NCI-H82 (cell line): ENCODE data around the gene GMCL2.

Experiments used
- DNase-seq: peaks from one replicate; lab custom pipeline; 2025; lab: John Stamatoyannopoulos, UW

Gene GMCL2

DNA sequence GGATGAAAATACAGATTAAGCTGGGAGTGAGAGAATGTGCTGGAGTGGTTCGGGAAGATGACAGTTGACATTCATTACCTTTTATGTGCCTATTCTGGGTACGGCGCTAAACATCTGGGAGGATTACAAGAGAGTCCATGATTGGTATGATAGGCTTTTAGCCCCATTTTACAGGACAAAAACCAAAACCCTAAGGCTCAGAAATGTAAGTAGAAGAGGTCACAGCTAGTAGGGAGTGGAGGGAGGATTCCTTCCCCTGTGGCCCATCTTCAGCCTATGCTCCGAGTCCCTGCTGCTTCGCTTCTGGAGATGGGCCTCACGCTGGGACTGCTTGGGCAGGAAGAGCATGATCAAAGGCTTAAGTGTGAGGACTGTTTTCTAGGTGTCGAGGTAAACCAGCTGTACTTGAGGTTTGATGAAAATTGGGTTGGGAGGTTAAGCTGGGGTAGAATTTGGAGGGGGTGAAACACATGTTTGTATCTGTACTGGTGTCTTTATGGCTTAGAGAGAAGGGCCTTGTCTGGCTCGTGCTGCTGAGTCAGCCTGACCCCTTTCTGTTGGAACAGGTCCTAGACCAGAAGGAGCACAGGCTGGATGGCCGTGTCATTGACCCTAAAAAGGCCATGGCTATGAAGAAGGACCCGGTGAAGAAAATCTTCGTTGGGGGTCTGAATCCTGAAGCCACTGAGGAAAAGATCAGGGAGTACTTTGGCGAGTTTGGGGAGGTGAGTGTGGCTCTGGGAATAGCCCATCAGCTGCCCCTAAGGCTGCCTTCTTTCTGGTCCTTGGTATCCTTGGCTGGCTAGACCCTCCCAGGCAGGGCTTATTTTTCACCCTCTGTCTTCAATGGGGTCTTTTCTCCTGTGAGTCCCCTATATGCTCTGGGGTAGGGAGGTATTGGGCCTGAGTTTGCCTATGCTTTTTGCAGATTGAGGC, 19.3 kb upstream of the GMCL2 start:
- no peak for DNase-seq

DNA sequence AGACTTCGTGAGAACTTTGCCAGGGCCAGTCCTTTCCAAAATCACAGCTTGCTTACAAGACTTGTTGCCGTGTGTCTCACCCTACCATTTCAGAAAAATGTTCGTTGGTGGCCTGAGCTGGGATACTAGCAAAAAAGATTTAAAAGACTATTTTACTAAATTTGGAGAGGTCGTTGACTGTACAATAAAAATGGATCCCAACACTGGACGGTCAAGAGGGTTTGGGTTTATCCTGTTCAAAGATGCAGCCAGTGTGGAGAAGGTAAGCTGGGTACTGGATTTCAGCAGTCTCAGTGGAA, 18.5 kb upstream of the GMCL2 start:
- no peak for DNase-seq

DNA sequence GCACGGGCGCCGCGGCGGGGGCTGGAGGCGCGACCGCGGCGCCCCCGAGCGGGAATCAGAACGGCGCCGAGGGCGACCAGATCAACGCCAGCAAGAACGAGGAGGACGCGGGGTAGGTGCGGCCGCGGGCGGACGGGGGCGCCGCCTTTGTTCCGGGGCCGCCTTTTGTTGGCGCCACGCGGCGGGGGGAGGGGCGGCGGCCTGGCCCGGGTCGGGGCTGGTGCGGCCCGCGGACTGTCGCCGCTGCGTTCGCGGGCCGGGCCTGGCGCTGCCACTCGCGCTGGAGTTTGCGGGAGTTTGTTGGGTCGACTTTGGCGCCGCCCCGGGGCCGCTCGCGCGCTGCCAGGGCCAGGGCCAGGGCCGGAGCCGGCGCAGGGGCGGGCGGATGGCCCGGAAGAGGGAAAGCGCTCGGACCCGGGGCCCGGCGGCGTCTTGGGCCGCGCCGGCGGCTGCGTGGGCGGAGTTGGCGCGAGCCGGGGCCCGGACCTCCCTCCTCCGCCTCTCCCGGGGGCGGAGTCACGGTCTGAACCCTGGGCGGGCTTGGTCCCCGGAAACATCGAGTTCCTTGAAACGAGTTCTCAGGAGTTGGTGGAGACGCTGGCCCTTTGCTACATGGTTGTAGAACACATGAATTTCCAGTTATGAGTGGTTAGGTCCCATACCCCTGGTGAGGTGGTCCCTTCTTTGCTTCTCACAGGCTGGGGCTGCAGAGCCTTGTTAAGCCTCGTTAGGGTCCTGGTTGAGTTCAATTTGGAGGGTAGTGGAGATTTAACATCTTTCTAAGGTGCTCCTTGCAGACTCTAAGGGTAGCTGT, 18.0 kb upstream of the GMCL2 start:
- peak; percentile 72 for DNase-seq

DNA sequence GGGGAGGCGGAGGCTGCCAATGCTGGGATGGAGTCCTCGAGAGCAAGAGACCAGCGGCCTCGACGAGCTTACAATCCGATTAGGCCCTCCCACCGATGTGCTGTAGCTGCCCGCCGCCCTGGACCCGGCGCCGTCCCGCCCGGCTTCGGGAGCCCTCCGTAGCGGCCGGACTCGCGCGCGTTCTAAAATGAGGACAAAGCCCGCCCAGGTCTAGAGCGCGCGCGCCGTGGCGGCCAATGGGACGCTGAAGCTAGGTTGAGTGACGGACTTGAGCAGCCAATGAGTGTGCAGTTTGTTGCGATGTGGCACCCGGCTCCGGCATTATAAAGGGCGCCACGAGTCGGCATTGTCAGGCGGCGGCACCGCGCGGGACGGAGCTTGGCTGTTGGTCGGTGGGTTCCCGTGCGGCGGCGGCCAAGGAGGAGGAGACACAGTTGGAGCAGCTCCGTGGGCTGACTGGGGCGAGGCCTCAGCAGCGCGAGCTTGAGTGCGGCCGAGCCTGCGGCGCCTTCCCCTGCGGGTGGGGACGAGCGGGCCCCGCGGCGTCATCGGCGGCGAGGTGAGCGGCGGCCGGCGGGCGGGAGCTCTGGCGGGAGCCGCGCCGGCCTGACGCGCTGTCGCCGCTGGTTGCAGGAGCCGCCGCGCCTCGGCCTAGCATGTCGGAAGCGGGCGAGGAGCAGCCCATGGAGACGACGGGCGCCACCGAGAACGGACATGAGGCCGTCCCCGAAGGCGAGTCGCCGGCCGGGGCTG, 17.2 kb upstream of the GMCL2 start, which contains the start of gene HNRNPAB:
TSS of gene HNRNPAB (plus strand) at position 352 of the 753 bp plus-strand sequence. CDS start at position 657, 305 bp downstream.
- DNase-seq, result peak; percentile 95

DNA sequence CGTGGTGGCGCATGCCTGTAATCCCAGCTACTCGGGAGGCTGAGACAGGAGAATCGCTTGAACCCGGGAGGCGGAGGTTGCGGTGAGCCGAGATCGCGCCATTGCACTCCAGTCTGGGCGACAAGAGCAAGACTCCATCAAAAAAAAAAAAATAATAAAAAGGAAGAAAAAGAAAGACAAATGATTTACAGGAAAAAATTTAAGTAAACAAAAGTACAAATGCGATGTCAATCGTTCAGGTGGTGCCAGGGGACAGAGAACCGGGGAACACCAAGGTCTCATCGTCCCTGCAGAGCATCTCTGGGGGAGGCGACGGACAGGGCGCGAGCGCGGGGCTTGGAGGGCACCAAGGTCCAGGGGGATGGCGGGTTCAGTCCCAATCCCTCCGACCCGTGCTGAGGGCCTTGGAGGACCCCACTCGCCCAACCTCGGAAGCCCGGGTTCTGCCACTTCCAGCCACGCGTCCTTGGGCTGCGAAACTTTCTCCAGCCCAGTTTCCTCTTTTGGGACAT, 16.6 kb upstream of the GMCL2 start:
- DNase-seq, result no peak

DNA sequence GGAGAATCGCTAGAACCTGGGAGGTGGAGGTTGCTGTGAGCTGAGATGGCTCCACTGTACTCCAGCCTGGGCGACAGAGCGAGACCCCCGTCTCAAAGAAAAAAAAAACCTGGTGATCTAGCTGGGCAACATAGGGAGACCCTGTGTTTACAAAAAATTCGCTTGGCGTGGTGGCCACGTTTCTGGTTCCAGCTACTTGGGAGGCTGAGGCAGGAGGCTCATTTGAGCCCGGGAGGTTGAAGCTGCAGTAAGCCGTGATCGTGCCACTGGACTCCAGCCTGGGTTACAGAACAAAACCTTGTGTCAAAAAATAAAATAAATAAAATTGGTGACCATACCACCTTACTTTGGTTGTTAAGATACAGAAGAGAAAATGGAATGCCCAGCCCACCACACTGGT, 15.4 kb upstream of the GMCL2 start:
- no peak for DNase-seq

DNA sequence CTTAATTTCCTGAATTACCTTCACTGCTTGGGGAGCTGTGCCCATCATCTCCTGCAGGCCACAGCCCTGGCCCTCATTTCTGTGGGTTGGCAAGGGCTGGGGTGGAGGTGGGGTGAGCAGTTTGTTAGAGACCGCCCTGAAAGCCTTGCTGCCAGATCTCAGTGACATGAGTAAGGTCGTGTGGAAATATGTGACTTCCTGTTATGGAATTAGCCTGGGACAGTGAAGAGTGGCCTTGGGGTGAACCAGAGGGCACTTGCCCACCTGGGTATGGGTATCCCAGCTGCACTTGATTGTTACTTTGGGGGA, 14.7 kb upstream of the GMCL2 start:
- no peak for DNase-seq

DNA sequence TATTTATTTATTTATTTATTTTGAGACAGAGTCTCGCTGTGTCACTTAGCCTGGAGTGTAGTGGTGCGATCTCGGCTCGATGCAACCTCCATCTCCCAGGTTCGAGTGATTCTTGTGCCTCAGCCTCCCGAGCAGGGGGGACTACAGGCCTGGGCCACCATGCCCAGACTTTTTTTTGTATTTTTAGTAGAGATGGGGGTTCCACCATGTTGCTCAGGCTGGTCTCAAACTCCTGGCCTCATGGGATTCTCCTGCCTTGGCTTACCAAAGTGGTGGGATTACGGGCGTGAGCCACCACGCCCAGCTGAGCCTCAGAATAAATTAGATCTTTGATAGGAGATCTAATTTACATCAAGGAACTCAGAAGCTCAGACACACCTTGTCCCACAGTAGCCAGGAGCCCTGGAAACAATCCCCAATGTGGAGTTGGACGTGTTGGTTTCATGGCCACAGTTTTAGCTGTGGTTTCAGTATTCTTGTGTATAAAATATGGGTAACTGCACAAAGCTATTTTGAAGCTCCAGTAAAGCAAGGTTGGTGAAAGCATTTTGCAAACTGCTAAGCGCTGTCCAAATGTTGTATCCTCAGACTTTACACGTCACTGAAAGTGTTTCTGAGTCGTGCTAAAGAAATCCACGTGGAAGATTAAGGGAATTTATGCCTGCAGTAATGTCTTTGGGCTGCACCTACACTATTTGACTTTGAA, 14.2 kb upstream of the GMCL2 start:
- no peak for DNase-seq

DNA sequence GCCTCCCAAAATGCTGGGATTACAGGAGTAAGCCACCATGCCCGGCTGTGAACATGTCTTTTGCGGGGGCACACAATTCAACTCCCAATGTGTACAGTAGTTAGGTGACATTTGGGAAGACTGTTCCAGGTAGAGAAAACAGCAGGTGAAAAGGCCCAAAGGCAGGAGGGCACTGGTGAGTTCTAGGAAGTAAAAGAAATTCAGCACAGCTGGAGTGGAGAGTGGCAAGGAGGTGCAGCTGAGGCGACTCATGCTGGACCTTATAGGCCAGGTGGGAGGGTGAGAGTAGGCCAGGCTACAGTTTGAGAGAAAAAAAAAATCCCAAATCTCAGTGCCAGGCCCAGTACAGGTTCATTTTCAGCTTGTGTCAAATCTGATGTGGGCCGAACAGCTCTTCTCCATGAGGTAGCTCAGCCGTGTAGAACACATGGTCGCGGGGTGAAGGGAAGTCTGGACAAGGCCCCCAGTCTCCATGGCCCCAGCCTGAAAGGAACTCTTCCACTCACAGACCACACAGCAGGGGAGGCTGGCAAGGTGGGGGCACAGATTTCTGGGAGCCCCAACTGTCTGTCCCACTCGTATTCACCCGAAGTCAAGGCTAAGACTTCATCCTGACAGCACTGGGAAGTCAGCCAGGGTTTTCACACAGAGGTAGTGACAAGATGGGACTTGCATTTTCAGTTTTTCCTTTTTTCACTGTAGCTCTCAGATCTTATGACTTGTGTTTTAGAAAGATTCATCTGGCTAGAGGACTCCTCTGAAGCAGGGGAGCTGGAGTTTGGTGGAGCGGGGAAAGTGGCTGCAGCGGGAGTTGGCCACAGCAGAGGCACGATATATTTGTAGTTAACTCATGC, 12.6 kb upstream of the GMCL2 start:
- no peak for DNase-seq

DNA sequence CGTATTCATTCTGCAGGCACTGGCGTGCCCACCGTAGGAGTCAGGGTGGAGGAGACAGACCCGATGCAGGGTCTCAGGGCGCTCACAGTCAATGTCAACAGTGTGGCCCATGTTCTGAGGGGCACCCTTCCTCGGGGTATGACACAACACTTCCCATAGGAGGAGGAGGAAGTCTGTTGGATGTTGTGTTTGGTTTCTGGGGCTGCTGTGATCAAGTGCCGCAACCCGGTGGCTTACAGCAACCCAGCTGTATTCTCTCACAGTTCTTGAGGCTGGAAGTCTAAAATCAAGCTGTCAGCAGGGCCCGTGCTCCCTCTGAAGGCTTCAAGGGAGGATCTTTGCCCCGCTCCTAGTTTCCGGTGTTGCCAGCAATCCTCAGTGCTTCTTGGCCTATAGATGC, 11.5 kb upstream of the GMCL2 start:
- peak; percentile 47 for DNase-seq

DNA sequence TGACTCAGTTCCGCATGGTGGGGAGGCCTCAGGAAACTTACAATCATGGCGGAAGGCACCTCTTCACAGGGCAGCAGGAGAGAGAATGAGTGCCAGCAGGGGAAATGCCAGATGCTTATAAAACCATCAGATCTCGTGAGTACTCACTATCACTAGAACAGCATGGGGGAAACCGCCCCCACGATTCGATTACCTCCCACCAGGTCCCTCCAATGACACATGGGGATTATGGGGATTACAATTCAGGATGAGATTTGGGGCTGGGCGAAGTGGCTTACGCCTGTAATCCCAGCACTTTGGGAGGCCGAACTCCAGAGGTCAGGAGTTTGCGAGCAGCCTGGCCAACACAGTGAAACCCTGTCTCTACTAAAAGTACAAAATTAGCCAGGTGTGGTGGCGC, 11.0 kb upstream of the GMCL2 start:
- DNase-seq, result peak; percentile 92

DNA sequence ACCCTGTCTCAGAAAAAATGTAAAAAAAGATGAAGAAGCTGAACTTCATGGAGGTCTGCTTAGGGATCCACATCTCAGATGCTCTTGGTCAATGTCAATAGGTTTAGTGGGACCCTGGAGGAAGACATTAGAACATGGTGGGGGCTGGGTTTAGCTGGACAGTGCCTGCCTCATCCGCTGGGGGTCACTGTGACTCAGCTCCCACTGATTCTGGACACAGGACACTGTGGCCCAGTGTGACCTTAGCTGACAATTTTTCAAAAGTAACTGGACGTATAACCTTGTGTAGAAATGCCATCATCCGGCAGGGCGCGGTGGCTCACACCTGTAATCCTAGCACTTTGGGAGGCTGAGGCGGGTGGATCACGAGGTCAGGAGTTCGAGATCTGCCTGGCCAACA, 9.8 kb upstream of the GMCL2 start:
- DNase-seq, result no peak

DNA sequence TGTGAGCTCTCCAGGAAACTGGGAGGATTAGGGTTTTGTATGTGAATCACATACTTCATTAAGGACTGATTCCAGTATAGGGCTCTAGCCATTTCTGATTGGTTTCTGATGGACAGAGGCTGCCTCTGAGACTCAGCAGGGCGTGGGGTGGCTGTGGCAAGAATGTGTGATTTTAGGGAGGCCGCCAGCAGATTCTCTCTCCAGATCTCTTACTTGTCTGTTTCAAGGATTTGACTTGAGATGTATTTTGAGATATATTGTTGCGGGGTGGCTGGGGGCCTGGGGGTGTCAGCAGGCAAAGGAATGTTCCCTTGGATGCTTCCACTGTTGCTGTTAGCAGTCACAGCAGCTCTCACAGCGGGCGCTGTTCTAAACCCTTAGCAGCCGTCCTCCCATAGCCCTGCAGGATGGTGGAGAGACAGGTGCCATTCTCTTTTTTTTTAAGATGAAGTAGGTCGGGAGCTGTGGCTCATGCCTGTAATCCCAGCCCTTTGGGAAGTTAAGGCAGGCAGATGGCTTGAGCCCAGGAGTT, 9.2 kb upstream of the GMCL2 start:
- no peak for DNase-seq

DNA sequence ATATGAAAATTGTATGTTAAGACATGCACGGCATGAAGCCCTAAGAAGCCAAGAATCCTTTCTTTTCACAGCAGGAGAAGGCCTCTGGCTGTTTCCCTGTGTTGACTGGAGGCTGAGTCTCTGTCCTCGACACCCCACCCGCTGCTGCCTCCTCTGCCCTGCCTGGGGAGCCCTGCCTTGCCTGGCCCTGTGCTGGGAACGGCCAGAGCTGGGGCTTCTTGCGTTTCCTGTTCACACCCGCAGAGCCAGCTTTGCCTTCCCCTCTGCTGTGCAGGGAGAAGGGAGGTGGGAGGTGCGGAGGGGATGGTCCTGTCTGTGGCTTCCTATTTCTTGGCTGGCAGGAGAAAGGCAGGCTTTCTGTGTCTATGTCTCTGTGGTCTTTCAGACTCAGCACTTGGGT, 6.9 kb upstream of the GMCL2 start:
- DNase-seq, result no peak

DNA sequence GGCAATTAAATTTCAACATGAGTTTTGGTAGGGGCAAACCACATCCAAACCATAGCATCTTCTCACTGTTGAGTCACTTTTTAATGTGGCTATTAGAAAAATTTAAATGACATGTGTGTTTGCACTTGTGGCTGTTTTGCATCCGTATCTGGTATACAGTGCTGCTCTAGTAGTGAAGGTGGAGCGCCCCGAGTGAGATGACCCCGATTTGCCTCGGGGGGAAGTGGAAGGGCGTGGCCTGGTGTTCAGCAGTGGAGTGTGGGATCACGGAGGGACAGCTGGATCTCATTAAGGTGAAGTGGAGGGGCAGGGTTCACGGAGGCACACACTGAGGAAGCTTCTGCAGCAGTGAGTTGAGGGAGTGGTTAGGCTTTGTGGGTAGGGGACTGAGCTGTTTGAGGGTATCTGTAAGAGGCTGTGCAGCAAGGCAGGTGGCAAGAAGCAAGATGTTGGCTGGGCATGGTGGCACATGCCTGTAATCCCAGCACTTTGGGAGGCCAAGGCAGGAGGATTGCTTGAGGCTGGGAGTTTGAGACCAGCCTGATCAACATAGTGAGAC, 6.2 kb upstream of the GMCL2 start:
- DNase-seq, result no peak

DNA sequence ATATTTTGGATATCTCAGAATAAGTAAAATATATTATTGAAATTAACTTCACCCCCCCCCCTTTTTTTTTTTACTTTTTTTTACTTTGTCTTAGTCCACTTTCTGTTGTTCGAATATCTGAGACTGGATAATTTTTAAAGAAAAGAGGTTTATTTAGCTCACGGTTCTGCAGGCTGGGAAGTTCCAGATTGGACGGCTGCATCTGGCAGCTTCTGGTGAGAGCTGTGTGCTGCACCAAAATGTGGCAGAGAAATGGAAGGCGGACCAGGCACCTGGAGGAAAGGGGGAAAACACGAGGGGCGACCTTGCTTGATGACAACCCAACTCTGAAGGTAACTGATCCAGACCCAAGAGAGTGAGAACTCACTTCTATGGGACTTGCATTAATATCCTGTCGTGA, 5.6 kb upstream of the GMCL2 start:
- DNase-seq, result no peak

DNA sequence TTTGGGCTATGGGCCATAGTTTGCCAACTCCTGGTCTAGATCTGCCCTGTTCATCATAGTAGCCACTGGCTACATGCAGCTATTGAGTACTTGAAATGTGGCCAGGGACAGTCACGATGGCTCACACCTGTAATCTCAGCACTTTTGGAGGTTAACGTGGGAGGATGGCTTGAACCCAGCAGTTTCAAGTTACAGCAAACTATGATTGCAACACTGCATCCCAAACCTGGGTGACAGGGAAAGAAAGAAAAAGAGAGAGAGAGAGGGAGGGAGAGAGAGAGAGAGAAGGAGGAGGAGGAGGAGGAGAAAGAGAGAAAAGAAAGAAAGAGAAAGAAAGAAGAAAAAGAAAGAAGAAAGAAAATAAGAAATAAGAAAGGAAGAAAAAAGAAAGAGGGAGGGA, 5.1 kb upstream of the GMCL2 start:
- no peak for DNase-seq

DNA sequence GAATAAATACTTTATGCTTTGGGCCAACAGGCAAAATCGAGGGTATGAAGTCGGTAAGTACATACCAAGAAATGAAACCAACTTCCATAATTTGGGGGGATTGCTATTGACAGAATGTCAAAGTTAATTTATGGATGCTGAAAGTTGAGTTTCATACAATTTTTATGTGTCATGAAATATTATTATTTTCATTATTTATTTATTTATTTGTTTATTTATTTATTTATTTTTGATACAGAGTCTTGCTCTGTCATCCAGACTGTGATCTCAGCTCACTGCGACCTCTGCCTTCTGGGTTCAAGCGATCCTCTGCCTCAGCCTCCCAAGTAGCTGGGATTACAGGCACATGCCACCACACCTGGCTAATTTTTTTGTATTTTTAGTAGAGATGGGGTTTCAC, 4.5 kb upstream of the GMCL2 start:
- DNase-seq, result no peak

DNA sequence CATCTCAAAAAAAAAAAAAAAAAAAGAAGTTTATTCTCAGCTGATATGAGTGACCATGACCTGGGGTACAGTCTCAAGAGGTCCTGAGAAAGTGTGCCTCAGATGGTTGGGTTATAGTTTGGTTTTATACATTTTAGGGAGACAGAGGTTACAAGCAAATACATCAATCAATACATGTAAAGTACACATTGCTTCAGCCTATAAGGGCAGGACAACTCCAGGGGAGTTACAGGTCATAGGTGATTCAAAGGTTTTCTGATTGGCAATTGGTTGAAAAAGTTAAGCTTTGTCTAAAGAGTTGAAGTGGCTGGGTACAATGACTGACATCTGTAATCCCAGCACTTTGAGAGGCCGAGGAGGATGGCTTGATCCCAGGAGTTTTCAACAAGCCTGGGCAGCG, 2.3 kb upstream of the GMCL2 start:
- DNase-seq, result no peak

DNA sequence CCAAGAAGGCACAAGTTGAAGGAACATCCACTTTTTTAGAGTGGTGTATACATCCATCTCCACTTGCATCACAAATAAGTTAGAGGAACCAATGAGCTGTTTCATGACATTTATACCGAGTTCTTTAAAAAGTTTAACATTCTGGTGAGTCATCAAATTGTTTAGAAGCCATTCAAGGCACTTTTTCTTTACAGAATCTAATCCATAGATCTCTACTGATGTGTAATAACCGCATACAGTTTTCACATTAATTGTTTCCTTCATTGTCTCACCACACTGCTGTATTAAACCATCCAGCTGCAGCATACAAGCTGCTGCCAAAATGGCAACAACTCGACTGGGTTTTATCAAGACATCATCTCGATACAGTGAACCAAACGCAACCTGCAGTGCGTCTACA, 744 bp downstream of the GMCL2 start:
- DNase-seq, result no peak
